ENCODE results near the gene BSCL2. TPM values are rescaled to one million over a fixed set of nuclear protein-coding genes. Genes with fewer than 3 reads are reported as not detected.

Gene BSCL2
- total and polyA plus RNA-seq, 7 experiments from 2014 or later = 28.4 to 63.5 (median 51.2) TPM

- no peak within 1 kb of the TSS for H3K4me3 ChIP-seq (ENCODE audit: low read length)
- Mint-ChIP-seq H3K4me1 (peaks cover 0 to 3% (median 2%) of the 10 kb centered on the region in 7 donors), H3K36me3 (peaks cover 0 to 23% (median 14%) of the 10 kb centered on the region in 5 donors), H3K27me3 (peaks cover 6 to 13% (median 10%) of the 10 kb centered on the region in 5 donors), H3K27ac (peak within 1 kb of the TSS in 1 of 9 donors; percentile 39), H3K4me3 (no peak within 1 kb of the TSS), H3K9me3 (no peaks in the 10 kb centered on the region)
- ChIA-PET CTCF (interaction anchor here (0.7 to 1.9 kb wide), 4 partner anchors 9 to 265 kb away, joined by 3 to 5 read pairs (median 3); no protein-coding TSS in a partner anchor), POLR2A (interaction anchor here (0.6 to 5.7 kb wide), 10 partner anchors 9 to 357 kb away, joined by 3 to 26 read pairs (median 3); partner anchors contain the start of genes BSCL2, C11orf98, CSKMT and GNG3)
- peaks cover 0 to 34% (median 0%) of the 10 kb centered on the region in 3 experiments for H3K36me3 ChIP-seq (ENCODE audit: control insufficient read depth in 2 of 3, insufficient read depth in 3 of 3, low read length in 3 of 3)
- peaks cover 0 to 3% of the 10 kb centered on the region in 2 donors for H3K4me1 ChIP-seq (ENCODE audit: control insufficient read depth in 2 of 2, insufficient read depth in 2 of 2, low read length in 2 of 2)
- no peaks in the 10 kb centered on the region for H3K9me3 ChIP-seq (ENCODE audit: control insufficient read depth in 2 of 3, low read length in 3 of 3)
- DNase-seq = no peak
- no peak within 1 kb of the TSS for H3K27ac ChIP-seq (ENCODE audit: low read depth, low read length)
- H3K27me3 ChIP-seq (ENCODE audit: control insufficient read depth in 2 of 2, insufficient read depth in 2 of 2, low read length in 2 of 2) = no peaks in the 10 kb centered on the region
- intact Hi-C loops (cut with micrococcal nuclease) = loop anchor here in 1 of 2 donors (5.0 kb wide), 1 partner anchor 307 kb away; no protein-coding TSS in a partner anchor
- ATAC-seq = no peak
Observed at GRCh38 chr11:62689421-62690183, 17.6 kb downstream of the BSCL2 start, which contains the start of gene LRRN4CL. Gene LRRN4CL (minus strand): TSS chr11:62689530. CDS start chr11:62688508, 1,022 bp downstream.

GRCh38 chr11:62688491-62688890, 18.7 kb downstream of the BSCL2 start:
- H3K27ac Mint-ChIP-seq = no peak overlapping the region
- no peaks in the 10 kb centered on the region for H3K9me3 ChIP-seq (ENCODE audit: control insufficient read depth in 2 of 3, low read length in 3 of 3)
- no peaks in the 10 kb centered on the region for H3K4me1 Mint-ChIP-seq
- ChIA-PET POLR2A (interaction anchor here (0.6 to 1.5 kb wide), 4 partner anchors 12 to 97 kb away, joined by 3 to 6 read pairs (median 3); partner anchors contain the start of genes C11orf98, CSKMT, LBHD1 and TUT1), CTCF (interaction anchor here (0.7 kb wide), 1 partner anchor 10 kb away, joined by 3 read pairs; no protein-coding TSS in a partner anchor)
- no peak overlapping the region for H3K4me3 Mint-ChIP-seq
- H3K27ac ChIP-seq (ENCODE audit: low read depth, low read length) = no peak overlapping the region
- intact Hi-C loops (cut with micrococcal nuclease) = no loop called here
- ATAC-seq (no peak), DNase-seq (no peak)
- H3K27me3 ChIP-seq (ENCODE audit: control insufficient read depth in 2 of 2, insufficient read depth in 2 of 2, low read length in 2 of 2) = no peaks in the 10 kb centered on the region
- H3K9me3 Mint-ChIP-seq = no peaks in the 10 kb centered on the region
- peaks cover 0 to 23% (median 14%) of the 10 kb centered on the region in 5 donors for H3K36me3 Mint-ChIP-seq
- no peaks in the 10 kb centered on the region for H3K4me1 ChIP-seq (ENCODE audit: control insufficient read depth in 2 of 2, insufficient read depth in 2 of 2, low read length in 2 of 2)
- peaks cover 6 to 13% (median 10%) of the 10 kb centered on the region in 5 donors for H3K27me3 Mint-ChIP-seq
- no peak overlapping the region for H3K4me3 ChIP-seq (ENCODE audit: low read length)
- peaks cover 0 to 34% (median 0%) of the 10 kb centered on the region in 3 experiments for H3K36me3 ChIP-seq (ENCODE audit: control insufficient read depth in 2 of 3, insufficient read depth in 3 of 3, low read length in 3 of 3)

- no peaks in the 10 kb centered on the region for H3K9me3 ChIP-seq (ENCODE audit: control insufficient read depth in 2 of 3, low read length in 3 of 3)
- intact Hi-C loops (cut with micrococcal nuclease) = no loop called here
- H3K4me3 Mint-ChIP-seq = no peak overlapping the region
- H3K36me3 Mint-ChIP-seq = peaks cover 0 to 20% (median 11%) of the 10 kb centered on the region in 5 donors
- no peaks in the 10 kb centered on the region for H3K27me3 ChIP-seq (ENCODE audit: control insufficient read depth in 2 of 2, insufficient read depth in 2 of 2, low read length in 2 of 2)
- no peak for DNase-seq
- H3K4me1 ChIP-seq (ENCODE audit: control insufficient read depth in 2 of 2, insufficient read depth in 2 of 2, low read length in 2 of 2) = no peaks in the 10 kb centered on the region
- H3K36me3 ChIP-seq (ENCODE audit: control insufficient read depth in 2 of 3, insufficient read depth in 3 of 3, low read length in 3 of 3) = peaks cover 0 to 30% (median 0%) of the 10 kb centered on the region in 3 experiments
- H3K27ac ChIP-seq (ENCODE audit: low read depth, low read length) = no peak overlapping the region
- no peak overlapping the region for H3K4me3 ChIP-seq (ENCODE audit: low read length)
- no peak for ATAC-seq
- H3K27ac Mint-ChIP-seq = no peak overlapping the region
- no peaks in the 10 kb centered on the region for H3K4me1 Mint-ChIP-seq
- peaks cover 6 to 13% (median 10%) of the 10 kb centered on the region in 5 donors for H3K27me3 Mint-ChIP-seq
- POLR2A ChIA-PET = interaction anchor here (0.6 to 1.6 kb wide), 10 partner anchors 11 to 97 kb away, joined by 3 to 6 read pairs (median 3); partner anchors contain the start of genes C11orf98, CSKMT, LBHD1 and TUT1
- H3K9me3 Mint-ChIP-seq = no peaks in the 10 kb centered on the region
- CTCF ChIA-PET = interaction anchor here (0.7 kb wide), 1 partner anchor 11 kb away, joined by 3 read pairs; no protein-coding TSS in a partner anchor
Observed at GRCh38 chr11:62687508-62688396, 19.5 kb downstream of the BSCL2 start.

GRCh38 chr11:62682518-62682917, 24.7 kb downstream of the BSCL2 start:
- no peak for ATAC-seq
- H3K4me3 ChIP-seq (ENCODE audit: low read length) = no peak overlapping the region
- no peak overlapping the region for H3K27ac ChIP-seq (ENCODE audit: low read depth, low read length)
- H3K4me1 Mint-ChIP-seq = peaks cover 10 to 25% (median 21%) of the 10 kb centered on the region in 7 donors
- ChIA-PET POLR2A (no interaction called here), CTCF (no interaction called here)
- no peaks in the 10 kb centered on the region for H3K27me3 ChIP-seq (ENCODE audit: control insufficient read depth in 2 of 2, insufficient read depth in 2 of 2, low read length in 2 of 2)
- intact Hi-C loops (cut with micrococcal nuclease) = no loop called here
- DNase-seq = no peak
- no peaks in the 10 kb centered on the region for H3K9me3 ChIP-seq (ENCODE audit: control insufficient read depth in 2 of 3, low read length in 3 of 3)
- H3K9me3 Mint-ChIP-seq = no peaks in the 10 kb centered on the region
- H3K27ac Mint-ChIP-seq = no peak overlapping the region
- H3K36me3 ChIP-seq (ENCODE audit: control insufficient read depth in 2 of 3, insufficient read depth in 3 of 3, low read length in 3 of 3) = peaks cover 0 to 9% (median 3%) of the 10 kb centered on the region in 3 experiments
- H3K4me3 Mint-ChIP-seq = no peak overlapping the region
- peaks cover 9 to 13% of the 10 kb centered on the region in 2 donors for H3K4me1 ChIP-seq (ENCODE audit: control insufficient read depth in 2 of 2, insufficient read depth in 2 of 2, low read length in 2 of 2)
- H3K27me3 Mint-ChIP-seq = peaks cover 0 to 6% (median 4%) of the 10 kb centered on the region in 5 donors
- peaks cover 0 to 6% (median 5%) of the 10 kb centered on the region in 5 donors for H3K36me3 Mint-ChIP-seq

- Histone ChIP-seq H3K4me1 (ENCODE audit: control insufficient read depth in 2 of 2, insufficient read depth in 2 of 2, low read length in 2 of 2) (peaks cover 13 to 15% of the 10 kb centered on the region in 2 donors), H3K9me3 (ENCODE audit: control insufficient read depth in 2 of 3, low read length in 3 of 3) (no peaks in the 10 kb centered on the region), H3K27me3 (ENCODE audit: control insufficient read depth in 2 of 2, insufficient read depth in 2 of 2, low read length in 2 of 2) (no peaks in the 10 kb centered on the region), H3K4me3 (ENCODE audit: low read length) (no peak overlapping the region), H3K36me3 (ENCODE audit: control insufficient read depth in 2 of 3, insufficient read depth in 3 of 3, low read length in 3 of 3) (peaks cover 0 to 24% (median 3%) of the 10 kb centered on the region in 3 experiments), H3K27ac (ENCODE audit: low read depth, low read length) (peak overlapping the region; percentile 24)
- H3K27ac Mint-ChIP-seq = peak overlapping the region; percentile 73 to 92 (median 84)
- CTCF ChIA-PET = interaction anchor here (0.7 to 2.4 kb wide), 13 partner anchors 9 to 173 kb away, joined by 3 to 24 read pairs (median 4); partner anchors contain the start of genes BSCL2, CSKMT, GNG3 and LBHD1
- peaks cover 0 to 16% (median 6%) of the 10 kb centered on the region in 5 donors for H3K36me3 Mint-ChIP-seq
- no peaks in the 10 kb centered on the region for H3K9me3 Mint-ChIP-seq
- intact Hi-C loops (cut with micrococcal nuclease) = loop anchor here (1.0 to 2.0 kb wide), 3 partner anchors 13 to 344 kb away; no protein-coding TSS in a partner anchor
- ATAC-seq (peak; percentile 76), DNase-seq (peak in 7 of 9 donors; percentile 44 to 64 (median 55))
- peak overlapping the region; percentile 51 to 89 (median 78) for H3K4me3 Mint-ChIP-seq
- POLR2A ChIA-PET = interaction anchor here (0.8 to 9.2 kb wide), 18 partner anchors 9 to 201 kb away, joined by 3 to 157 read pairs (median 4); partner anchors contain the start of genes B3GAT3, C11orf98, CSKMT and INTS5
- H3K27me3 Mint-ChIP-seq = no peaks in the 10 kb centered on the region
- peaks cover 15 to 35% (median 32%) of the 10 kb centered on the region in 7 donors for H3K4me1 Mint-ChIP-seq
Observed at GRCh38 chr11:62680825-62681240, 26.4 kb downstream of the BSCL2 start.
